GM18858 (cell line): ENCODE data around the gene CIZ1.

ENCODE experiments used
- ATAC-seq: cut with Tn5 transposase; IDR thresholded peaks from one replicate; pipeline ENCODE4 v1.9.1; 2021; ENCODE audit not compliant: unreplicated experiment

Gene CIZ1

GRCh38 chr9:128214571-128215490 lies 23.5 kb upstream of the CIZ1 start:
- ATAC-seq: no peak

DNA sequence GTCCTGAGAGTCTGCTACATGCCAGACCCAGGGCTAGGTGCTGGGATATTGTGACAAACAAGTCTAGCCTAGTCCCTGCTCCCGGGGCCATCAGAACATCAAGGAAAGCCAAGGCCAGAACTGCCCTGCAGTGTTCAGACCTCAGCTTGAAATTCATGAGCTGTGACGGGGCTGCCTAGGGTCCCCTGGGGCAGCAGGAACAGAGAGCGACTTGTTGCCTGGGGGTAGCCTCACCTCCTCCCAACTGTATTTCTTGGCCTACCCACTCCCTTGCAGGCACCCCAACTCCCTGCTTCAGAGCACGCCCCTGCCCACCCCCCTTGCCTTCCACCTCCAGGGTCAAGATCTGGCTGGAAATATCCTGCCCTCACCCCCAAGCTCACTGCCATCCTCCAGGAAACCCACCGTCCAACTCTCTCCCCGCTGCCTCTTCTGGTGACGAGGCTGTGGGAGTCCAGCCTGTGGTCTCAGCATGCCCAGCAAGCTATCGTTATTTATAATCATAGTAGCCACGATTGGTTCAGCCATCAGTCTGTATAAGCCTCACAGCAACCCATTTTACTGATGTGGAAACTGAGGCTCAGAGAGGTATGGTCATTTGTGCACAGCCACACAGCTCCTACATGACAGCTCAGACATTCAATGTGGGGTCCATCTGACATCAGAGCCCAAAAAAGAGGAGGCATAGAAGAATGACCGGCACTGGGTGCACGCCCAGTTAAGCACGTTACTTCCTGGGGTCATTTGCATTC lies 22.6 kb upstream of the CIZ1 start:
- ATAC-seq: no peak

DNA sequence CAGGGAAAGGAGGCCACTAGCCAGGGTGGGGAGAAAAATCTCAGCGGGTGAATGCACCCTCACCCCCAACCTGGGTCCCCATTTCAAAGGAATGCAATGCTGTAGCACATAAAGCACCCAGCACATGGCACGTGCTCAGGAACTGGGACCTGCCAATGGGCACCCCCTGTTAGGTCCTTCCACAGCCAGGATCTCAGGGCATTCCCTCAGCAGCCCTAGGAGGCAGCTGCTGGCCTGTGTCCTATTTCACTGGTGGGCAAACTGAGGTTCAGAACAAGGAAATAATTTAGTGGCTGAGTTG lies 20.6 kb upstream of the CIZ1 start:
- no peak for ATAC-seq

- no peak for ATAC-seq
Observed at GRCh38 chr9:128211186-128211980, 20.0 kb upstream of the CIZ1 start.

DNA sequence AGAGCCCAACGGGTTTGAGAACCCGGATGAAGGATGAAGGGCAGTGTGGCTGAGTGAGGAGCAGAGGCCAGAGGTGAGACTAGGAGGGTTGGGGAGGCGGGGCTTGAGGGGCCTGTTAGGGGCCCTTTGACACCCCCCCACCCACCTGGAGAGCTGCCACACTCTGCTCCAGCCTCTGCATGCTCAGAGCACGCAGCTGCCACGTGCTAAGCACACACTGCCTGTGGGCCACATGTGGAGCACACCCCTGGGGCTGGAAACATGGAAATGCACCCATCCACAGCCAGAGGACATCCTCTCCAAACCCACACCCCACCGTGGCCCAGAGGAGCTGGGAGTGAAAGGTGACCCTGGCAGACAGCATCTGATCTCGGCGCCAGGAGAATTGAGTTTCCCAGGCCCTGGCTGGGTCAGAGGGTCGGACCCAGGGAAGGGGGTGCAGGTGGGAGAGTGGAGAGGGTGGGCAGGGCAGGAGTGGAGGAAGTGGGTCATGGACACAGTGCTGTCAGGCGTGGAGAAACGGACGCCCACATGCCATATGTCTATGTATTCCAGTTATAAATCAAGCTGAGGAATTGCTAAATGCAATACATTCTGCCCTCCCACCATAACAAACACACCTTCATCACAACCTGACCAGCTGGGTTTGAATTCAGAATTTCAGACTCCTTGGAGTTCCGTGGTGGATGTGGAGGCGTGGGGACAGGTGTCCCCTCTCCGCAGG lies 17.7 kb upstream of the CIZ1 start:
- ATAC-seq: no peak

DNA sequence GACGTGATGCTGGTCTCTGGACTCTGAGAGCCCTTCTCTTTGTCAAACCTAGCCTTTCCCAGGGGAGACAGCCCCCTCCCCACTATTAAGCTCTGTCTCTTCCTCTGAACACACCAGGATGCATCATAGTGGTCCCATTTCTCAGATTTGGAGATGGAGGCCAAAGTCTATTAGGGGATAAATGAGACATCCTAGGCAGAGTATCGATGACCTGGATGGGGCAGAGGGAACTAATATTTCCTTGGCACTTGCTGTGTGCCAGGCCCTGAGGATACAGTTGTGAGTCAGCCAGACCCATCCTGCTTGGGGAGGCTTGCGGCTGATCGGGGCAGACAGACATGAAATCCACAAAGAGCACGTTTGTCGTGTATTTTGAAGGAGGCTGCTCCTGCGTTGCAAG lies 17.0 kb upstream of the CIZ1 start:
- ATAC-seq: no peak

- no peak for ATAC-seq
Observed at GRCh38 chr9:128206916-128207910, 15.8 kb upstream of the CIZ1 start.

GRCh38 chr9:128206484-128206883 lies 15.1 kb upstream of the CIZ1 start:
- no peak for ATAC-seq

DNA sequence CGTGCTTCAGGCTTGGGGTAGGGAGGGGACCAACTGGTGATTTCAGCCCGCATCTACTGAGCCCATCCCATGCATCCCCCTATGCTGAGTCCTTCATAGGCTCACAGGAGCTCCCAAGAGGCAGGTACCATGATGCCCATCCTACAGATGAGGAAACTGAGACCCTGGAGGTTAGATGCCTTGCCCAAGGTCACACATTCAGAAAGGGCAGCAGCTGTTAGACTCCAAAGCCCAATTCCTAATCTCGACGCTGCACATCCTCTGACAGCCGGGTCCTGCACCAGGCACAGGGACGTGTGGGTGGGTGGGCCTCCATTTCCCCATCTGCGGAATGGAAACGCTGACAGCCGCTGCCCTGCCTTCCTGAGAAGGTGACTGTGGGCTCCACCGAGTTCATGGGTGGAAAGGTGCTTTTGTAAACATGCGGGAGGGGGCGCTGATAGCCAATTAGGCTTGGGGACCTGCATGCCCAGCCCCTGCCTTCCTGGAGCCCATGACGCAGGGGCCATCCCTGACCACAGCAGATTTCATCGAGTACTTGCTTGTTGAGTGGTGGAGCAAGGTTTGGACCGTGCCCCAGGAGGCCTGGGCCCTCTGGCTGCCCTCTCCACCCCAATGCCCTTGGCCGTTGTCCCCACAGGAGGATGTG lies 14.0 kb upstream of the CIZ1 start:
- ATAC-seq: no peak

DNA sequence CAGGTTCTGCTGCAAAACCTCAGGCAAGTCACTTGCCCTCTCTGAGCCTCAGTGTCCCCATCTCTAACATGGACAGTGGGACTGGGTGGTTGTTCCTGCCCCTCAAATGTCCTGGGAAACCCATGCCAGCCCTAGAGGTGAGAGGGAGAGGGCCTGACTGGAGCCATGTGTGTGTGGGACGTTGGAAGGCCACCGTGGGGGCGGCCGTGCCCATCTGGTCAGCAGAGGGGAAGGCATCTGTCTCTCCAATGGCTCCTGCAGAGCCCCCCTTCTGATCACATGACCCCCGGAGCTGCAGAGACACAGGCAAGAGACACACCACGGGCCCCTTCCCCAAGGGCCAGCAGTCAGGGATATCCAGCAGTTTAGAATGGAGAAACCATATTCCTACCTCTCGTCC lies 13.5 kb upstream of the CIZ1 start:
- no peak for ATAC-seq

- ATAC-seq: no peak
Observed at GRCh38 chr9:128203707-128204551, 12.6 kb upstream of the CIZ1 start.

DNA sequence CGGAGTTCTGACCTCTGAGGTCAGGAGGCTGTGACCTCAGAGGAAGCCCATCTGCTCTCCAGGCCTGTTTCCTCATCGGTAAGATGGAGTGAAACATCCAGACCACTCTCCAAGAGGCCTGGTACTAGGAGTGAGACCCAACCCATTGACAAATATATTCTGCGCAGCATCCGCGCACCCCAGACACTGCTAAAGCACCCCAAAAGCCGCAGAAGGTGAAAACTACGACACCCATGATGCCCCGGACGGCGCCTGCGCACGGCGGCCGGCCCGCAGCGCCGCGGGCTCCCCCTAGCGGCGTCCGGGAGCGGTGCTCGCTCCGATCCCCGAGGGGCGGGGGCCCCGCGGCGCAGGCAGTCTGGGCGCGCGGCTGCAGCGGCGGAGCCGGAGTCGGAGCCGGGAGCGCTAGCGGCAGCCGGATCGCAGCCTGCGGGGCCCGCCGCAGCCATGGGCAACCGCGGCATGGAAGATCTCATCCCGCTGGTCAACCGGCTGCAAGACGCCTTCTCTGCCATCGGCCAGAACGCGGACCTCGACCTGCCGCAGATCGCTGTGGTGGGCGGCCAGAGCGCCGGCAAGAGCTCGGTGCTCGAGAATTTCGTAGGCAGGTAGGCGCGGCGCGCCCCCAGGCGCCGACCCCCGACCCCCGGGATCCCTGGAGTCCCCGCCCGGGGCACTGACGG lies 11.8 kb upstream of the CIZ1 start, which contains the start of gene DNM1:
TSS of gene DNM1 (plus strand) at position 356 of the 683 bp plus-strand sequence. CDS start at position 448, 92 bp downstream.
- no peak for ATAC-seq

GRCh38 chr9:128202648-128203023 lies 11.3 kb upstream of the CIZ1 start:
- ATAC-seq: no peak

DNA sequence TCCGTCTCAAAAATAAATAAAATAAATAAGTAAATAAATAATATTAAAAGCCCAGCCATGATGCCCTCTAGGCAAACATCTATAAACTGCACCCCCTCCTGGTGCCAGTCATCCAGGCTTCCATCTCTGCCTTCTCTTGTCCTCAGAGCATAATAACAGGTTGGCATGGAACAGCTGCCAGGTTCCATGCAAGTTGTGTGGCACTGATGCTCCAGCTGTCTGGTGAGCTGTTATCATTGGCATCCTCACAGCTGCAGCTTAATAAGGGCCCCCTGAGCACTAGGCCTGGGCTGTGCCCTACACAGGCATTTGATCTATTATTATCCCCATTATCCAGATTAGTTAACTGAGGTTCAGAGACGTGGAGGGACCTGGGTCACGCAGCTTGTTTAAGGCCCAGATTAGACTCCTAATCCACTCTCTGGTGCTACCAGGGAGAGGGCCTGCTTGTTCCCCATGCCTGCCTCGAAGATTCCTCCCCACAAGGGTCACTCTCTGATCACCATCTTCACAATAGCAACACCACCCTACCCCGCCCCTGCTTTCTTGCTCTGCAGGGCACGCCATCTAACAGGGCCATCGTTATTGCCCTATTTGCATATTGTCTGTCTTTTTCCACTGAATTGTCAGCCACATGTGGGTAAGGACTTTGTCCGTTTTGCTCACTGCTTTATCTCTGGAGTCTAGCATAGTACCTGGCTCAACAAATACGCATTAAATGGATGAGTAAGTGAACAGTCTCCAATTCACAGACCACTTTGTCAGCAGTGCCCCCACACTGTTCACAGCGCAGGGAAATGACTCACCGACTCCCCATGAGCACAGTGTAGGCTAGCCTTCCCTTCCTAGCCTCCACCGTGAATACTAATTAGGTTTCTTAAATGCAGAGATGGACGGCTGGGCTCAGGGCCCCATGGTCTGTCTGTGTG lies 10.3 kb upstream of the CIZ1 start:
- no peak for ATAC-seq

DNA sequence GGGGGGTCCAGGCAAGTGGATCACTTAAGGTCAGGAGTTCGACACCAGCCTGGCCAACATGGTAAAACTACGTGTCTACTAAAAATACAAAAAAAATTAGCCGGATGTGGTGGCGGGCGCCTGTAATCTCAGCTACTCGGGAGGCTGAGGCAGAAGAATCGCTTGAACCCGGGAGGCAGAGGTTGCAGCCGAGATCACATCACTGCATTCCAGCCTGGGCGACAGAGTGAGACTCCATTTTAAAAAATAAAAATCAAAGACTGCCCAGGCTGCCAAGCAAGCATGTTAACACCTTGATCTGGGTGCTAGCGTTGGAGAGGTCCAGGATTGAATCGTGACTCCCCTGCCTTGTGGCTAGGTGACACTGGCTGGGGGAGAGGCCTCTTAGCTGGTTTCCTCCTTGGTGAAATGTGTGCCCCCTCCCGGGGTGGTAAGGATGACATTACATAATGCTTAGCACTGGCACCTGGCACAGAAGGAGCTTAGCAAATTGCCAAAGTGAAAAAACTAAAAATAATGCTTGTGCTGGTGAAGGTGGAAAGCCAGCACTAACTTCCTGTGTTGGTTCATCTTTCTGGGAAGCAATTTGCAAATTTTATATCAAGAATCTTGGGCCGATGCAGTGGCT lies 2.2 kb upstream of the CIZ1 start:
- ATAC-seq: no peak
